Duodenal mucosa (tissue), 2 donors: ENCODE data around the gene FABP3.

ENCODE experiments used
- H3K27ac ChIP-seq: one replicate; pipeline ENCODE4 v1.7.0; 2013; ENCODE audit warnings: low read depth, low read length
- H3K27me3 ChIP-seq, 2 donors: one replicate each; pipeline ENCODE4 v1.7.0; 2013; ENCODE audit warnings: low read length in 2 of 2, control low read depth in 1 of 2; ENCODE audit not compliant: insufficient read depth in 2 of 2, control insufficient read depth in 1 of 2
- H3K36me3 ChIP-seq, 2 donors: one replicate each; pipeline ENCODE4 v1.7.0; 2013; ENCODE audit warnings: low read length in 2 of 2, control low read depth in 1 of 2; ENCODE audit not compliant: insufficient read depth in 2 of 2, control insufficient read depth in 1 of 2
- H3K4me1 ChIP-seq, 2 donors: one replicate each; pipeline ENCODE4 v1.7.0; 2013; ENCODE audit warnings: low read length in 2 of 2, control low read depth in 1 of 2; ENCODE audit not compliant: insufficient read depth in 2 of 2, control insufficient read depth in 1 of 2
- H3K4me3 ChIP-seq, 2 donors: one replicate each; pipeline ENCODE4 v1.7.0; 2013; ENCODE audit warnings: low read length in 2 of 2, low read depth in 1 of 2
- H3K9ac ChIP-seq, 2 donors: one replicate each; pipeline ENCODE4 v1.7.0; 2013; ENCODE audit warnings: low read length in 2 of 2, low read depth in 1 of 2
- H3K9me3 ChIP-seq, 2 donors: one replicate each; pipeline ENCODE4 v1.7.0; 2013; ENCODE audit warnings: low read length in 2 of 2, control low read depth in 1 of 2; ENCODE audit not compliant: control insufficient read depth in 1 of 2

Gene FABP3

DNA sequence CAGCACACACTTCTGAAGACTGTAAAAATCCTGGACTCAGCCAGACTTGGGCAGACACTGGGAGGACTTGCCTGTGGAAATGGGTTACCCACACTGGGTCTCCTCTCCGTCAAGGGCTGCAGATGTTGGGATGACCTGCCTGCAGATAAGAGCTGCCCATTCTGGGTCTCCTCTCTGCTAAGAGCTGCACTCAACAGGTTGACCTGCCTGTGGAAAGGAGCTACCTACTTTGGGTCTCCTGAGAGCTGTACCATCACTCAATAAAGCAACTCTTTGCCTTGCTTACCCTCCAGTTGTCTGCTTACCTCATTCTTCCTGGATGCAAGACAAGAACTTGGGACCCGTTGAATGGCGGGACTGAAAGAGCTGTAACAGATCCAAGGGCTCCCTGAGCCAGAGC is 47.9 kb downstream of the FABP3 start:
- no peaks in the 10 kb centered on the region for H3K4me1 ChIP-seq
- H3K27ac ChIP-seq, result no peak overlapping the region
- no peak overlapping the region for H3K4me3 ChIP-seq
- H3K9me3 ChIP-seq, result no peaks in the 10 kb centered on the region
- H3K27me3 ChIP-seq, result no peaks in the 10 kb centered on the region
- peaks cover 5 to 20% of the 10 kb centered on the region in 2 donors for H3K36me3 ChIP-seq
- no peak overlapping the region for H3K9ac ChIP-seq

DNA sequence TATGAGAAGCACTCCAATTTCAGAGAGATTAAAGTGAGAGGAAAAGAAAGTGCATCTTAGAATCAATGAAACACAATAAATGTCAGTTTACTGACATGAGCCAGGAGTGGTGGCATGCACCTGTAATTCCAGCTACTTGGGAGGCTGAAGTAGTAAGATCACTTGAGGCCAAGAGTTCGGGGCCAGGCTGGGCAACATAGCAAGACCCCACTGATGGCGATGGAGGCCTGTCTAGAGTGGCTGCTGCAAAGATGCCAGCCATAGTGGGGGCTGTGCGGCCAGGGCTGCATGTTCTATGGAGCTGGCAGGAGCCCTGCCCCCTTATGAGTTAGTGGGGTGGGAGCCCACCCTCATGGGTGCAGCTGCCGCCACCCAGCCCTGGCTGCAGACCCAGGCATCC is 48.8 kb downstream of the FABP3 start:
- Histone ChIP-seq H3K9me3 (no peaks in the 10 kb centered on the region), H3K36me3 (peaks cover 5 to 20% of the 10 kb centered on the region in 2 donors), H3K27ac (no peak overlapping the region), H3K27me3 (no peaks in the 10 kb centered on the region), H3K4me3 (no peak overlapping the region), H3K4me1 (no peaks in the 10 kb centered on the region), H3K9ac (no peak overlapping the region)

DNA sequence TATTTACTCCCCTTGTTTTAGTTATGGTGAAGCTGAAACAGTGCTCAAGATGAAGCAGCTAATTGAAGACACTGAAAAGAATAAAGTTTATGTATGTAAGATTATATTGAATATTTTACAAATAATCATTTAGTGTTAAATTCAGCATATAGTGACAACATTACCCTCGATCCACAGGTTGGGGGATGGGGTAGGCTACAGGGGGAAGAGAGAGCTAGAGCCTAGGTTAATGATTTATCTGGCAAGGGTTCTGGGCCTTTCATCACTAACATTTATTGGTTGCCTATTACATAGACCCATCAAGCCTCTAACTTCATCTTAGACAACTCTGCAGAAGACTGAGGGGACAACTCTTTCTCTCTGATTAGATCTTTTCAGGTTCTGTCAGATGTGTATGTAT is 54.7 kb downstream of the FABP3 start:
- no peak overlapping the region for H3K4me3 ChIP-seq
- no peaks in the 10 kb centered on the region for H3K9me3 ChIP-seq
- no peaks in the 10 kb centered on the region for H3K27me3 ChIP-seq
- H3K4me1 ChIP-seq, result no peaks in the 10 kb centered on the region
- H3K9ac ChIP-seq, result no peak overlapping the region
- H3K36me3 ChIP-seq, result peaks cover 10 to 35% of the 10 kb centered on the region in 2 donors
- H3K27ac ChIP-seq, result no peak overlapping the region

DNA sequence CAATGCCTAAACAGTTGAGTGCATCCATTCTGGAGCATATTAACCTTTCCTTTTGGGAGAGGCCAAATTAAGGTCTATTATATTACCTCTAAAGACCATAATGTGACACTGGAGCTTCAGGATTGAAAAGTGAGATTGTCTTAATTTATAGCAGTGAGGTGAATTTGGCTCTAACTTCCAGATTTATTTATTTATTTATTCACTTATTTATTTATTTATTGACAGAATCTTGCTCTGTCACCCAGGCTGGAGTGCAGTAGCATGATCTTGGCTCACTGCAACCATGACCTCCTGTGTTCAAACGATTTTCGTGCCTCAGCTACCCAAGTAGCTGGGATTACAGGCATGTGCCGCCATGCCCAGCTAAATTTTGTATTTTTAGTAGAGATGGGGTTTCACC is 57.0 kb downstream of the FABP3 start:
- H3K4me1 ChIP-seq, result no peaks in the 10 kb centered on the region
- peaks cover 17 to 47% of the 10 kb centered on the region in 2 donors for H3K36me3 ChIP-seq
- H3K27me3 ChIP-seq, result no peaks in the 10 kb centered on the region
- no peak overlapping the region for H3K4me3 ChIP-seq
- no peaks in the 10 kb centered on the region for H3K9me3 ChIP-seq
- H3K9ac ChIP-seq, result no peak overlapping the region
- no peak overlapping the region for H3K27ac ChIP-seq
